Globus pallidus (tissue), 1 donor: ENCODE results near the gene CPNE2.

Source experiments
- DNase-seq: peaks from one replicate; pipeline ENCODE4 v3.0.0-alpha.2; 2015; ENCODE audit warnings: low spot score

CPNE2 gene

GRCh38 chr16:57192720-57193486, 100.5 kb downstream of the CPNE2 start:
- DNase-seq, result no peak

- no peak for DNase-seq
These were observed 102.1 kb downstream of the CPNE2 start for GRCh38 chr16:57194512-57194911.

DNA sequence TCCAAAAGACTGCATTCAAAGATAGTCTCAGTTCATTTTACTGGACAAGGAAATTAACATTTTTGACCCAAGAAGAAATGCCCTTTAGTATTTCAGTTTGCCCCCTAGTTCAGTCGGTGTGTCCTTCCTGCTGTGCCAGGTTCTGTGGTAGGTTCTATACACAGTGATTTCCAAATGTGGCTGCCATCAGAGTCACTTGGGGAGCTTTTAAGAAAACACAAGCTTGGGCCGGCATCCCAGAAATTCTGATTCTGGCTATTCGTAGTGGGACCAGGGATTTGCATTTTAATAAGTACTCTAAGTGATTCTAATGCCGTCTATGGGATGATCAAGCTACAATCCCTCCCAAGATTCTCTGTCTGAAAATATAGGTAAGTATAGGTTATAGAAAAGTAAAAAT, 103.9 kb downstream of the CPNE2 start:
- DNase-seq, result peak; percentile 55

DNA sequence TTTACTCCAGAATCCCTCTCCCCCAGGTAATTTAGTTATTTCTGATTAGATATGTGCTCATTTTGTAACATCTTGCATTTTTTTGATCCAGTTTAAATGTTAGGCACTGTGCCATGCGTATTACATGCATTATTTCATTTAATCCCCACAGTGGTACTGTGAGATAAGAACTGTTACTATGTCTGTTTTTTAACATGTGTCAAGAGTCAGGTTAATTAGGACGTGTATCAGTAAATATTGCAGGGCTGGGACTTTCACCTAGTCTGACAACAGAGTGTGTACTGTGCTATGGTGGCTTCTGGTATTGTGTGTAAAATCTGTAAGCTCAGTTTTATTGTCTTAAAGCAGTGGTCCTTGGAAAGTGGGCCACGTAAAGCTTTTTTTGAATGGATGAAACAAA, 104.4 kb downstream of the CPNE2 start:
- DNase-seq, result no peak
